Measurements from ENCODE around the gene CASKIN1. TPM values are rescaled to one million over a fixed set of nuclear protein-coding genes. Genes with fewer than 3 reads are reported as not detected.

CASKIN1 gene
- total and polyA plus RNA-seq, 2 of the 8 experiments (the other 6 are each of a cell fraction or from before 2014, with no cell fraction given) = 1.2 to 6.4 TPM

DNA sequence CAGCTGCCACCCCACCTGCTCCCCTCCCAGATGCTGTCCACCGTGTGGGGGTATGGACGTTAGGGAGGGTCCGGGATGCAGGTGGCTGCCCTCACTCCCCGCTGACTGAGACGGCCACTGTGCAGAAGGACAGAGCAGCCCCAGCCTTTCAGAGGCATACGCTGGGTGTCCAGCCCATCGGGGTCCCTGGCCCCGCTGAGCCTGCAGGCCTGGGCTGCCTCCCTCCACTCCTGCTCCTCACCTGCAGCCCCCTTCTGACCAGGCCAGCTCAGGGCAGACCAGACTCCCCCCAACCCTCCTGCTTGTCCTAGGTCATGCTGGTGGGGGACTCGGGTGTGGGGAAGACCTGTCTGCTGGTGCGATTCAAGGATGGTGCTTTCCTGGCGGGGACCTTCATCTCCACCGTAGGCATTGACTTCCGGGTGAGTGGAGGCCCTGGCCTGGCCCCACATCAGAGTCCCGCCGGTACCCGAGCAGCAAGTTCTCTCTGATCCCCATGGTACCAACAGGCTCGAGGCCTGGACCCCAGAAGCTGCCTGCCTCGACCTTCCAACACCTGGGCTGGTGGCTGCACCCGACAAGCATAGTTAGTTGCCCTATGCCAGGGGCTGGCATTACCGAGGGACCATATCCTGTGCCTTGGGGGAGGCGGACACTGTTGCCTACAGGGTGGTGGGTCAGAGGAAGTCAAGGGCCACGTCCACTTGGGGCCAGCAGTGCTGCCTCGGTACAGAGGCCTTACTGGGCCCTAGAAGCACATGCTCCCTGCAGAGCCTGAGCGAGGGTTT is 46.6 kb downstream of the CASKIN1 start:
- Histone ChIP-seq H3K18ac (ENCODE audit: extremely low read depth, low read length) (peak overlapping the region; percentile 94), H3K4me2 (ENCODE audit: insufficient read depth in 1 of 2, low read depth in 2 of 2, low read length in 2 of 2) (peak overlapping the region; percentile 94 to 97)
- TF ChIP-seq RBBP5 (IDR thresholded peaks at IDR 0.05; ENCODE audit: borderline replicate concordance, low read depth, low read length) = 0 out of 2 replicates have a peak, but pooled peaks have one; percentile 38
- TF ChIP-seq, protein P1, sequence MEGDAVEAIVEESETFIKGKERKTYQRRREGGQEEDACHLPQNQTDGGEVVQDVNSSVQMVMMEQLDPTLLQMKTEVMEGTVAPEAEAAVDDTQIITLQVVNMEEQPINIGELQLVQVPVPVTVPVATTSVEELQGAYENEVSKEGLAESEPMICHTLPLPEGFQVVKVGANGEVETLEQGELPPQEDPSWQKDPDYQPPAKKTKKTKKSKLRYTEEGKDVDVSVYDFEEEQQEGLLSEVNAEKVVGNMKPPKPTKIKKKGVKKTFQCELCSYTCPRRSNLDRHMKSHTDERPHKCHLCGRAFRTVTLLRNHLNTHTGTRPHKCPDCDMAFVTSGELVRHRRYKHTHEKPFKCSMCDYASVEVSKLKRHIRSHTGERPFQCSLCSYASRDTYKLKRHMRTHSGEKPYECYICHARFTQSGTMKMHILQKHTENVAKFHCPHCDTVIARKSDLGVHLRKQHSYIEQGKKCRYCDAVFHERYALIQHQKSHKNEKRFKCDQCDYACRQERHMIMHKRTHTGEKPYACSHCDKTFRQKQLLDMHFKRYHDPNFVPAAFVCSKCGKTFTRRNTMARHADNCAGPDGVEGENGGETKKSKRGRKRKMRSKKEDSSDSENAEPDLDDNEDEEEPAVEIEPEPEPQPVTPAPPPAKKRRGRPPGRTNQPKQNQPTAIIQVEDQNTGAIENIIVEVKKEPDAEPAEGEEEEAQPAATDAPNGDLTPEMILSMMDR (IDR thresholded peaks at IDR 0.05; ENCODE audit: control extremely low read depth in 1 of 3, insufficient read depth in 1 of 3, low read depth in 1 of 3, low read length in 3 of 3) = 0 out of 4 replicates have a peak, but pooled peaks of 1 of the 3 experiments have one; percentile 0
- TF ChIP-seq SIN3A (conservative IDR thresholded peaks at IDR 0.05 in 1 of 2, IDR thresholded peaks at IDR 0.05 in 1 of 2; ENCODE audit: low read depth in 1 of 2, low read length in 2 of 2) = peak in 1 of 2 experiments; percentile 37; a peak in 2 of 4 replicates
- TF ChIP-seq MAX (IDR thresholded peaks at IDR 0.05) = peak; percentile 39; the same call in 1 of the 2 replicates
- TF ChIP-seq SP1 (IDR thresholded peaks at IDR 0.05; ENCODE audit: low read depth, low read length) = no peak
- no peak for TF ChIP-seq SIX5 (IDR thresholded peaks at IDR 0.05; ENCODE audit: low read depth, low read length)

More for the DNA sequence above, 46.6 kb downstream of the CASKIN1 start:
- WGBS, 2 experiments (ENCODE audit: extremely low coverage in 1 of 2, insufficient coverage in 1 of 2, insufficient read length in 1 of 2, insufficient replicate concordance in 2 of 2, low coverage in 1 of 2, low lambda C conversion rate in 2 of 2, missing lambda C conversion rate in 1 of 2) = 17% methylated on average over 23 of the region's 24 CpGs; no CpG with 5 or more reads in 1 of the 2 experiments
- Histone ChIP-seq H2BK15ac (ENCODE audit: low read length) (0 out of 2 replicates have a peak overlapping the region, but pooled peaks have one; percentile 72), H4K91ac (replicated peaks; ENCODE audit: insufficient read length, low read length) (no peak overlapping the region), H3K23ac (ENCODE audit: insufficient read length) (no peak overlapping the region), H4K5ac (ENCODE audit: insufficient read length, low read depth, low read length) (no peak overlapping the region), H3K4me3 (ENCODE audit: extremely low read depth in 1 of 4, insufficient read depth in 2 of 4, low read depth in 3 of 4, low read length in 4 of 4) (peak overlapping the region; percentile 37 to 85 (median 48); a peak in 7 of 8 replicates), H3K9ac (replicated peaks in 1 of 4; ENCODE audit: extremely low read depth in 1 of 4, low read depth in 3 of 4, low read length in 3 of 4) (peak overlapping the region in 1 of 4 experiments; percentile 31; a peak in 1 of 7 replicates), H3K27me3 (replicated peaks in 1 of 4; ENCODE audit: control insufficient read depth in 3 of 4, extremely low read depth in 1 of 4, insufficient read depth in 3 of 4, low read length in 3 of 4) (peaks cover 0 to 6% (median 2%) of the 10 kb centered on the region in 4 experiments; a peak in 2 of 7 replicates), H2AK5ac (ENCODE audit: low read depth, low read length) (peak overlapping the region; percentile 49; the same call in 1 of the 2 replicates), H2BK5ac (ENCODE audit: low read depth, low read length) (peak overlapping the region; percentile 4; the same call in 1 of the 2 replicates), H3K4ac (replicated peaks; ENCODE audit: insufficient read length, low read depth, low read length) (no peak overlapping the region), H3K36me3 (ENCODE audit: control insufficient read depth in 2 of 4, insufficient read depth in 4 of 4, low read length in 3 of 4) (peaks cover 5 to 35% (median 13%) of the 10 kb centered on the region in 4 experiments; a peak in 7 of 8 replicates), H2BK20ac (ENCODE audit: low read length) (peak overlapping the region; percentile 48; the same call in 1 of the 2 replicates), H4K8ac (ENCODE audit: extremely low read depth, insufficient read depth, low read length) (no peak overlapping the region), H2AFZ (ENCODE audit: low read length) (no peak overlapping the region), H3K56ac (replicated peaks; ENCODE audit: insufficient read length, low read depth, low read length) (peak overlapping the region; percentile 7), H3K27ac (ENCODE audit: low read depth, low read length) (no peak overlapping the region), H2BK120ac (replicated peaks; ENCODE audit: low read depth, low read length) (no peak overlapping the region), H3K23me2 (ENCODE audit: low read depth, low read length) (peaks cover 32% of the 10 kb centered on the region; the same call in 1 of the 2 replicates), H2BK12ac (ENCODE audit: low read depth, low read length) (peak overlapping the region; percentile 55; the same call in 1 of the 2 replicates), H3K79me1 (ENCODE audit: low read depth, low read length) (no peaks in the 10 kb centered on the region; the same call in 1 of the 2 replicates), H3K14ac (ENCODE audit: insufficient read length) (no peak overlapping the region), H3K9me3 (ENCODE audit: insufficient read depth in 2 of 2, low read depth in 1 of 2, low read length in 1 of 2) (no peaks in the 10 kb centered on the region), H3K4me1 (replicated peaks in 1 of 4; ENCODE audit: control insufficient read depth in 3 of 4, insufficient read depth in 4 of 4, low read length in 3 of 4) (peaks cover 3 to 36% (median 27%) of the 10 kb centered on the region in 4 experiments), H3K79me2 (ENCODE audit: control insufficient read depth in 1 of 2, insufficient read depth in 2 of 2, low read length in 2 of 2) (peaks cover 6 to 27% of the 10 kb centered on the region in 2 experiments; a peak in 3 of 4 replicates), H4K20me1 (replicated peaks in 1 of 2; ENCODE audit: control insufficient read depth in 1 of 2, insufficient read depth in 2 of 2, low read length in 2 of 2) (peaks cover 9 to 42% of the 10 kb centered on the region in 2 experiments)
- DNase-seq (ENCODE audit: low read depth in 1 of 2, low spot score in 2 of 2) (peak in 1 of 2 experiments; percentile 82), FAIRE-seq (no peak)
- POLR2A ChIA-PET (ENCODE audit: partially characterized antibody) = interaction anchor here (0.8 to 15.0 kb wide), 13 partner anchors 8 to 189 kb away, joined by 3 to 312 read pairs (median 6); partner anchors contain the start of genes BRICD5, MLST8, PGP and PKD1
- CTCF ChIA-PET (ENCODE audit: partially characterized antibody) = interaction anchor here (0.5 to 4.4 kb wide), 4 partner anchors 9 to 204 kb away, joined by 3 to 24 read pairs (median 10); partner anchors contain the start of gene TSC2

Data from H1 (cell line).